ENCODE measurements around the gene SNX11.
"Not testable (repeated sequence)": the region's sequence is repeated elsewhere in the genome, so short reads cannot be mapped to it uniquely, and the experiment has no call there.

Gene SNX11

DNA sequence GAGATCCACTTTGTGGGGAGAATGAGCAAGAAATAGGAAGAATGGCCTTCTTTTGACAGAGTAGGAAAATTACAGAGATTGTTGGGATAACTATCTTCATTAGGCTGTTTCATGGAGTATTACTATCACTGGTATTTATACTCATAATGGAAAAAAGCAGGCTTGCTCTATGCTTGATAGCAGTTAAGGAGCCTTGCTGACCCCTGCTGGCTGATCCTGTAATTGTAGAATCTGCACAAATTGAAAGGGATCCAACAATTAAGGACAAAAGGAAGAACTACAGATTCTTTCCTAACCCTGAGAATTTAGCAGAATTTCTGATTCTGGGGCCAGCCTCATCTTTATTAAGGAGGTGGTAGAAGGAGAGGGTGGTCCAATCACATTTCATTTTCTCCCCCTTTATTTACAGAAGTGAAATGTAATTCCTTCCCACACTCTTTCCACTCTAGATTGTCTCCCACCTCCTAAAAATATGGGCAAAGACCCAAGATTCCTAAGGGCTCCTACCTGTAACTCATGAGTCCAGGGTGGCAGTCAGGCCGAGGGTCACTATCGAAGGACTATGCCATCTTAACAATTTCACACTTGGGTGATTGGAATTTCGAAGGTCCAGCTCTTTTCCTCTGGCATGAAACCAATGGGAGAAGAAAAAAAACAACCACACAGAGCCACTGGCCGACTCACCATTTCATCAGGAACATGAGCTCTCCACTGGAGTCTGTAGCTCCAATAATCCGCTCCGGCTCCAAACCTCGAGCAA is 33.1 kb upstream of the SNX11 start:
- Mint-ChIP-seq H3K36me3 (peaks cover 2% of the 10 kb centered on the region), H3K4me3 (no peak overlapping the region), H3K4me1 (no peaks in the 10 kb centered on the region), H3K9me3 (no peaks in the 10 kb centered on the region), H3K27ac (no peak overlapping the region), H3K27me3 (no peaks in the 10 kb centered on the region)

DNA sequence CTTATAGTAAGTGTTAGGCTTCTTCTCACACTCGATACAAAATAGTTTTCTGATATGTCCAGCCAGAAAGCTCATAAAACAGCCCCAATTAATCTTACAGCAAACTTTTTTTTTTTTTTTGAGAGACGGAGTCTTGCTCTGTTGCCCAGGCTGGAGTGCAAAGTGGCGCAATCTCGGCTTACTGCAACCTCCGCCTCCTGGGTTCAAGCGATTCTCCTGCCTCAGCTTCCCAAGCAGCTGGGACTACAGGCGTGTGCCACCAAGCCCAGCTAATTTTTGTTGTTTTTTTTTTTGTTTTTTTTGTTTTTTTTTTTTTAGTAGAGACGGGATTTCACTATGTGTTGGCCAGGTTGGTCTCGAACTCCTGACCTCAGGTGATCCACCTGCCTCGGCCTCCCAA is 30.4 kb upstream of the SNX11 start:
- not testable (repeated sequence) for H3K27ac Mint-ChIP-seq, H3K27me3 Mint-ChIP-seq, H3K9me3 Mint-ChIP-seq, H3K4me1 Mint-ChIP-seq, H3K36me3 Mint-ChIP-seq, H3K4me3 Mint-ChIP-seq

DNA sequence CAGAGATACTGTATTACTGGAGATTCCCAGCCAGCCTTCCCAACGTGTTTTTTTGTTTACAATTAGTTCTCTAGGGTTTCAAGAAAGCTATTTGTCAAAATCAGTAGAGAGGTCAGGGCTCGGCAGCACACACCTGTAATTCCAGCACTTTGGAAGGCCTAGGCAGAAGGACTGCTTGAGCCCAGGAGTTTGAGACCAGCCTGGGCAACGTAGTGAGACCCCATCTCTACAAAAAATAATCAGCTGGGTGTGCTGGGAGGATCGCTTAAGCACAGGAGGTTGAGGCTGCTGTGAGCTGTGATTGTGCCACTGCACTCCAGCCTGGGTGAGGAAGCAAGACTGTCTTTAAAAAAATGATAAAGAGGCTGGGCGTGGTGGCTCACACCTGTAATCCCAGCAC is 25.7 kb upstream of the SNX11 start:
- no peaks in the 10 kb centered on the region for H3K36me3 Mint-ChIP-seq
- no peaks in the 10 kb centered on the region for H3K27me3 Mint-ChIP-seq
- H3K4me1 Mint-ChIP-seq: peaks cover 11% of the 10 kb centered on the region
- no peaks in the 10 kb centered on the region for H3K9me3 Mint-ChIP-seq
- no peak overlapping the region for H3K4me3 Mint-ChIP-seq
- no peak overlapping the region for H3K27ac Mint-ChIP-seq

DNA sequence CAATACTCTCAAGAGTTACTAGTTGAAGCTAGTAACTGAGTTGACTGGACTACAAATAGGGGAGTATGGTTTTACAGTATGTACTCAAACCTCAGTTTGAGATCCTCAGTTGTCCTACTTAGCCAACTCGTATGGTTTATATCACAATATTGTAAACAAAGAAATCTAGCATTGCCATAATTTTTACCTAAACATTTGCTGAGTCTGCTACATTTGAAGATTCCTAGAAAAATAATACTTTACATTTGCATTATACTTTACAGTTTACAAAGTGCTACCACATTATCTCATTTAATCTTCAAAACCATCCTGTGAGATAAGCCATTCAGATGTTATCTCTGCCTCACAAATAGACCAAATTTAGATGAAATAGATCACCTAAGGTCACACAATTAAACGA is 22.6 kb upstream of the SNX11 start:
- H3K4me1 Mint-ChIP-seq: peaks cover 11% of the 10 kb centered on the region
- no peaks in the 10 kb centered on the region for H3K27me3 Mint-ChIP-seq
- H3K4me3 Mint-ChIP-seq: no peak overlapping the region
- H3K36me3 Mint-ChIP-seq: no peaks in the 10 kb centered on the region
- no peaks in the 10 kb centered on the region for H3K9me3 Mint-ChIP-seq
- H3K27ac Mint-ChIP-seq: no peak overlapping the region

DNA sequence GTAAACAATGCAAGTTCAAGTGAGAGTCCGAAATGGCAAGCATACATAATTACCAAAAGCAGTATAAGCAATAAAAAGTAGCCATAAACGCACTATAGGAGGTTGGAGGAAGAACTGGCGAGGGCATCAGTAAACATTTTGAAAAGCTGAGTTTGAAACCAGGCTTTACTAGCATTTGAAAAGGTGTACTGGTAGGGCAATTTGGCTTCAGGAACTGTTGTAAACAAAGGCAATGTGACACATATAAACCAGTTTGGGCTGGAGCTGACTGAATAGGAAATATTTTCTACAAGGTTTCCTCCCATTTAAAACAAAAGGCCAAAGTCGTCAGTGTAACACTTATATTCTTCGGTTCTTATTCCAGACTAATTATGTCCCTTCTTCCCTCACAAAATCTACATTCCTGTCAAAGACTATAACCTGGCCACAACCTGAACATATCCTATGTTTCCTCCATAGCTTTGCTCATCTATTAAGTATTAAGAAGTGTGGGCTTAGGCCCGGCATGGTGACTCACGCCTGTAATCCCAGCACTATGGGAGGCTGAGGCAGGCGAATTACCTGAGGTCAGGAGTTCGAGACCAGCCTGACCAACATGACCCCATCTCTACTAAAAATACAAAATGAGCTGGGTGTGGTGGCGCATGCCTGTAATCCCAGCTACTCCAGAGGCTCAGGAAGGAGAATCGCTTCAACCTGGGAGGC is 14.1 kb upstream of the SNX11 start:
- Mint-ChIP-seq H3K9me3 (no peaks in the 10 kb centered on the region), H3K27me3 (no peaks in the 10 kb centered on the region), H3K36me3 (peaks cover 2% of the 10 kb centered on the region), H3K4me3 (no peak overlapping the region), H3K27ac (no peak overlapping the region), H3K4me1 (no peaks in the 10 kb centered on the region)

DNA sequence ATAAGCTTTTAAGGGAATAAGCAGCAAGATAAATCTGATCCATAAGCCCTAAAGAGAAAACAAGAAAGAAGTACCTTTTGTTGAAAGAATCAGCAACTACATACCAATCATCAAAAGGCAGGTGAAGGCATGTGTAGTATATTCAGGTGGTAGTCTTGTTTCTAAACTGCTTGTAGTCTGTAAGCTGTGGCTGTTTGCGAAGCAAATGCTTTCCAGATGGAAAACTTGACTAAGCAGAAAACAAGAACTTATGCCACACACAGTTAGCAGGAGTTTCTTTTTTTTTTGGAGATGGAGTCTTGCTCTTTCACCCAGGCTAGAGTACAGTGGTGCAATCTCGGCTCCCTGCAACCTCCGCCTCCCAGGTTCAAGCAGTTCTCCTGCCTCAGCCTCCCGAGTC is 12.0 kb upstream of the SNX11 start:
- Mint-ChIP-seq H3K27ac (no peak overlapping the region), H3K9me3 (no peaks in the 10 kb centered on the region), H3K27me3 (no peaks in the 10 kb centered on the region), H3K4me1 (peaks cover 7% of the 10 kb centered on the region), H3K4me3 (no peak overlapping the region), H3K36me3 (peaks cover 2% of the 10 kb centered on the region)

DNA sequence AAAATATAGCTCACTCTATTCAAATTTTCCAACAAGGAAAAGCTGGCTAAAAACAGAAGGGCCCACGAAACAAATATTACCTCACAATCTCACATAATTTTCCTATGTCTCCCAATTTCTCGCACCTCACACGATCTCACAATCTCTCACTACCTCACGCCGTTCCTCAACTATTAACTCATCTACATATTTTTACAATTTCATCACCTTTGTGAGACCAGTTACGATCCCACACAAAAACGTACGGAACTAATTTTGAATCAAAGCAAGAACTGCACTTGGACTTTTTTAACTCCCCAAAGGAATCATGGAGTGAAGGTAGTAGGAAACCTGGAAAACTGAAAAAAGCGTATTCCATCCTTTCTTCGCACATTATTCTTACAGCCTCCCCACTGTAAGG is 7.4 kb upstream of the SNX11 start:
- Mint-ChIP-seq H3K4me3 (peak overlapping the region; percentile 94), H3K4me1 (peaks cover 37% of the 10 kb centered on the region)

DNA sequence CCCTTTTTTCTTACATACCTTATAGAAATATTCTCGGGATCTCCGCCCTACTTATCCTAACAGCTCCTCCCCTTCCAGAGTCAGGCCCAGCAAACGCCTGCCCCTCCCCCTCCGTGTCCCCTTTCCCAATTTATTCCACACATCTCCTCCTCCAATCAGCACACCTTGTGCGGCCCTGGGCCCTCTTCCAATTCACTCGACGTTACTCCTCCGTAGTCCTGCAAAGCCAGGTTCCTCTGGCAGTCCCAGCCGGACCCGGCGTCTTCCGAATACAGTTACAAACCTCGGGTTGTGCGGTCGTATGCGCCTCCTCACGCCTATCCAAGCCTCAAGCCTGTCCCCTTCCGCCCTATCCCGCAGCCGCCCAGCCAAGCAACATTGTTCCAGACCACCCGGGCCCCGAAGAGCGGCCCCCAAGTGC is 7.0 kb upstream of the SNX11 start:
- peak overlapping the region; percentile 79 for H3K27ac Mint-ChIP-seq
- no peaks in the 10 kb centered on the region for H3K36me3 Mint-ChIP-seq
- H3K4me1 Mint-ChIP-seq: peaks cover 37% of the 10 kb centered on the region
- H3K9me3 Mint-ChIP-seq: no peaks in the 10 kb centered on the region
- H3K27me3 Mint-ChIP-seq: no peaks in the 10 kb centered on the region
- H3K4me3 Mint-ChIP-seq: peak overlapping the region; percentile 94

More for the DNA sequence above, 7.4 kb upstream of the SNX11 start:
- no peaks in the 10 kb centered on the region for H3K36me3 Mint-ChIP-seq
- no peak overlapping the region for H3K27ac Mint-ChIP-seq
- no peaks in the 10 kb centered on the region for H3K9me3 Mint-ChIP-seq
- H3K27me3 Mint-ChIP-seq: no peaks in the 10 kb centered on the region

DNA sequence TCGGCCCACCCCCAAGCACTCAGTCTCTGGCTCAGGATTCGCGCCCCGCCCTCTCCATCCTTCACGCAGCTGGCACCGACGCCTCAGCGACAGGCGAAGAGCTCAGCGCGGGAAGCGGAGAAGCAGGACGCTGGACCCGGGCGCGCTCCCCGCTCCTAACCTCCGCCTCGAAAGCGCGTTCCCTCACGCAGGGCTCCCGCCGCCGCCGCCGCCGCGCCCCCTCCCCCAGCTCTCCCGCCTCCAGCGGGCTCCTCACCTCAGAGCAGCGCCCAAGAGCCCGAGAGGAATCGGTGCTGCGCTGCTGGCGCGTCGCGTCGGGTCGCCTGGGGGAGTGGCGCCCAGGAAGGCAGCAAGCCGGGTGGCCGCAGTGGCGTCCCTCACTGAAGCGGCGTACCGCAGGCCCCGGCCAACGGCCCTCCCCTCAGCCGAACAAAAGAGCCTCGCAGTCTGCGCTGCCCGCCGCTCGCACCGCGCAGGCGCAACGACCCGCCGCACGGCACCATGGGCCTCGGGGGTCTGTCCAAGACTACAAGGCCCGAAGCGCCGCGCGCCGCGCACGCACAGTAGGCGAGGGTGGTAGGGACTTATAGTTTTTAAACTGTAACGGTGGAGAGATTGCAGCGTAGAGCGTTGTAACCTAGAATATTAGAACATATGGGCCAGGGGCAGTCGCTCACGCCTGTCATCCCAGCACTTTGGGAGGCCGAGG is 6.4 kb upstream of the SNX11 start, which contains the start of gene CBX1:
CBX1 (minus strand) TSS at position 467 of the 709 bp plus-strand sequence. CDS start 24,474 bp downstream, outside the sequence.
- peak within 1 kb of the TSS; percentile 94 for H3K4me3 Mint-ChIP-seq
- no peaks in the 10 kb centered on the region for H3K27me3 Mint-ChIP-seq
- H3K36me3 Mint-ChIP-seq: no peaks in the 10 kb centered on the region
- H3K4me1 Mint-ChIP-seq: peaks cover 37% of the 10 kb centered on the region
- no peaks in the 10 kb centered on the region for H3K9me3 Mint-ChIP-seq
- peak within 1 kb of the TSS; percentile 79 for H3K27ac Mint-ChIP-seq

DNA sequence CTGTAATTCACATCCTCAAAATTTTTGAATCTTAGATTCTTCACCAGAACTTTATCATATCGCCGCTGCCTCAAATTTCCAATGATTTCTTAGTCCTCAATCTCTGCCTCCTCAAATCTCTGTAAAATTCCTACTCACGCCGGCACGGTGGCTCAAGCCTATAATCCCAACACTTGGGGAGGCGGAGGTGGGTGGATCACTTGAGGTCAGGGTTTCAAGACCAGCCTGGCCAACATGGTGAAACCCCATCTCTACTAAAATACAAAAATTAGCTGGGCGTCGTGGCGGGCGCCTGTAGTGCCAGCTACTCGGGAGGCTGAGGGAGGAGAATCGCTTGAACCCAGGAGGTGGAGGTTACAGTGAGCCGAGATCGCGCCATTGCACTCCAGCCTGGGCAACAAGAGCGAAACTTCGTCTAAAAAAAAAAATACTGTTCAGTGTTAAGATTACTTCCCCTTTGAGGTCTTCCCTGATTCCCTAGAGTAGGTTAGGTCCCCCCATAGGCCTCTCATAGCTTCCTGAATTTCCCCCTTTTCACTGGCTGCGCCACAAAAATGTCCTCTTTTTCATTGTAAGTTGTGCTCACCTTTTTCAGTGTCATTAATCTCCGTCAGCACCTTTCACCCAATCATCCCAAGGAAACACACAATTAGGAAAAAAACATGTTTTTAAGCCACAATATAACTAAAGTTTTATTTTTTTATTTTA is 5.4 kb upstream of the SNX11 start:
- H3K27me3 Mint-ChIP-seq: no peaks in the 10 kb centered on the region
- H3K27ac Mint-ChIP-seq: peak overlapping the region; percentile 70
- H3K4me3 Mint-ChIP-seq: peak overlapping the region; percentile 76
- no peaks in the 10 kb centered on the region for H3K36me3 Mint-ChIP-seq
- H3K4me1 Mint-ChIP-seq: peaks cover 43% of the 10 kb centered on the region
- H3K9me3 Mint-ChIP-seq: no peaks in the 10 kb centered on the region

DNA sequence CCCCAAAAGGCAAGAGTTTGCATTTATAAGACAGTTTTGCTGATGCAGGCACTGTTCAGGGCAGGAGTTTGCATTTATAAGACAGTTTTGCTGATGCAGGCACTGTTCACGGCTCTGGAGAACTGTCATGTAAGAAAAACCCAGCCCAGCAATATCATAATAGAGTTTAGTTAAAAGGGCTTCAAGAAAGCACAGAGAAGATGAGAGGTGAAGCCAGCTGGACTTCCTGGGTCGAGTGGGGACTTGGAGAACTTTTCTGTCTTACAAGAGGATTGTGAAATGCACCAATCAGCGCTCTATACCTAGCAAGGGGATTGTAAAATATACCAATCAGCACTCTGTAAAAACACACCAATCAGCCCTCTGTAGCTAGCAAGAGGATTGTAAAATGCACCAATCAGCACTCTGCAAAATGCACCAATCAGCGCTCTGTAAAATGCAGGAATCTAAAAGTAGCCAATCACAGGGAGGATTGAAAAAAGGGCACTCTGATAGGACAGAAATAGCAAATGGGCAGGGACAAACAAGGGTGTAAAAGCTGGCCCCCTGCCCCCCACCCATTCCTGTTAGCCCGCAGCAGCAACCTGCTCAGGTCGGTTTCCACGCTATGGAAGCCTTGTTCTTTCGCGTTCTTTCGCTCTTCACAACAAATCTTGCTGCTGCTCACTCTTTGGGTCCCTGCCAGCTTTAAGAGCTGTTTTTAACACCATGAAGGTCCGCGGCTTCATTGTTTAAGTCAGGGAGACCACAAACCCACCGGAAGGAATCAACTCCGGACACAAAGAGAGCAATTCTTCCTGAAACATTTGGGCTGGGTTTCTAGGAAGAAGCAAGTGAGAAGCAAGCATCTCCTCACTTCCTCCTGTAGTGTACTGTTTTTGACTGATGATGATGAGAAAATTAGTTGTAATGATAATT is 4.5 kb upstream of the SNX11 start:
- H3K36me3 Mint-ChIP-seq: no peaks in the 10 kb centered on the region
- H3K27me3 Mint-ChIP-seq: no peaks in the 10 kb centered on the region
- H3K4me3 Mint-ChIP-seq: peak overlapping the region; percentile 36
- H3K27ac Mint-ChIP-seq: peak overlapping the region; percentile 12
- H3K4me1 Mint-ChIP-seq: peaks cover 48% of the 10 kb centered on the region
- no peaks in the 10 kb centered on the region for H3K9me3 Mint-ChIP-seq

DNA sequence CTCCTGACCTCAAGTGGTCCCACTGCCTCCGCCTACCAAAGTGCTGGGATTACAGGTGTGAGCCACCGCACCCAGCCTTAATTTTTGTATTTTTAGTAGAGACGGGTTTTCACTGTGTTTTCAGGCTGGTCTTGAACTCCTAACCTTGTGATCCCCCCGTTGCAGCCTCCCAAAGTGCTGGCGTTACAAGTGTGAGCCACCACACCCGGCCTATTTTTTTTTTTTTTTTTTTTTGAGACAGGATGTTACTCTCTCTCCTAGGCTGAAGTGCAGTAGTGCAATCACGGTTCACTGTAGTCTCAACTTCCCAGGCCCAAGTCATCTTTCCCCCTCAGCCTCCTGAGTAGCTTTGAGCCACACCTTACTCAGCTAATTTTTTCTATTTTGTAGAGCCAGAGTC is 3.1 kb upstream of the SNX11 start:
- peak overlapping the region; percentile 53 for H3K27ac Mint-ChIP-seq
- H3K36me3 Mint-ChIP-seq: no peaks in the 10 kb centered on the region
- H3K4me3 Mint-ChIP-seq: no peak overlapping the region
- H3K4me1 Mint-ChIP-seq: peaks cover 57% of the 10 kb centered on the region
- no peaks in the 10 kb centered on the region for H3K27me3 Mint-ChIP-seq
- H3K9me3 Mint-ChIP-seq: no peaks in the 10 kb centered on the region

DNA sequence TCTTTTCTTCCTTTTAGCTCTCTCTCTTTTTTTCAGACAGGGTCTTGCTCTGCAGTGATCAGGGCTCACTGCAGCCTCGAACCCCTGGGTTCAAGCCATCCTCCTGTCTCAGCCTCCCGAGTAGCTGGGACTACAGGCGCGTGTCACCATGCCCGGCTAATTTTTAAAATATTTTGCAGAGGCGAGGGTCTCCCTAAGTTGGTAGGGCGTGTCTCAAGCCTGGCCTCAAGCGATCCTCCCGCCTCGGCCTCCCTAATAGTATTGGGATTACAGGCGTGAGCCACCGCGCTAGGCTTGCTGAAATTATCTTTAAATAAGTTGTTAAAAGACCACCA is 797 bp upstream of the SNX11 start:
- no peaks in the 10 kb centered on the region for H3K27me3 Mint-ChIP-seq
- no peaks in the 10 kb centered on the region for H3K9me3 Mint-ChIP-seq
- peak overlapping the region; percentile 95 for H3K27ac Mint-ChIP-seq
- peak overlapping the region; percentile 98 for H3K4me3 Mint-ChIP-seq
- no peaks in the 10 kb centered on the region for H3K36me3 Mint-ChIP-seq
- peaks cover 59% of the 10 kb centered on the region for H3K4me1 Mint-ChIP-seq

DNA sequence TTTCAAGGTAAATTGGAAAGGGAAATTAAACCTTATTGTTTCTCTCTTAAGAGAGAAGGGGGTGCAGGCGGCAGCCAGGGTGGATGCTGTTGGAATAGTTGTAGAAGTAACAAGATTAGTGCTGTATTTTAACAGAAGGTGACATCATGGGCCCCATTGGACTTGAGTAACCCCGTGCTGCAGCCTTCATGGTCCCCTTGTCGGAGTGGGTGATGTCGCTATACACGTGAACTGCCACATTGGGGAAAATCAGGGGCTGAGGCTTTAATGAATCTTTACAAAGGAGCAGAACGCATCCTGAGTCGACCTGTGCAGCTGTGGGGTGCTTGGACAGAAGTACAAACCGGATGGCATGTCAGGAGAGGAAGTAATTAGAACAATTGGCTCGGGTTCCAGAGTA is 3.2 kb downstream of the SNX11 start:
- peak overlapping the region; percentile 65 for H3K27ac Mint-ChIP-seq
- H3K4me3 Mint-ChIP-seq: peak overlapping the region; percentile 48

DNA sequence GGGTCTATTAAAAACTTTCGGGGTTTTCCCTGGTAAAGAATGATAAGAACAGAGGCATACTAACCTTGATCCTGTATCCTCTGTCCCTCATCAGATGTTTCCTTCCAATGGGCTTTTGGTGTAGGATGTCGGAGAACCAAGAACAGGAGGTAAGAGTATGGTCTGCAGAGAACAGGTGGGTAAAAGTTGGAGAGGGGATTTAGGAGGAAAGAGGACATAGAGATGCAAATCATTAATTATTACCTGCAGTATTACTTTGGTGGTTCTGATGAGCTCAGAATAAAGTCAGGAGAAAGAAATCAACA is 4.3 kb downstream of the SNX11 start:
- Mint-ChIP-seq H3K27ac (peak overlapping the region; percentile 89), H3K27me3 (no peaks in the 10 kb centered on the region), H3K4me1 (peaks cover 50% of the 10 kb centered on the region), H3K9me3 (no peaks in the 10 kb centered on the region), H3K36me3 (peaks cover 3% of the 10 kb centered on the region), H3K4me3 (peak overlapping the region; percentile 53)

More for the DNA sequence above, 3.2 kb downstream of the SNX11 start:
- Mint-ChIP-seq H3K4me1 (peaks cover 55% of the 10 kb centered on the region), H3K36me3 (peaks cover 3% of the 10 kb centered on the region), H3K9me3 (no peaks in the 10 kb centered on the region), H3K27me3 (no peaks in the 10 kb centered on the region)
